ENCODE data around the gene MSI2.

DNA sequence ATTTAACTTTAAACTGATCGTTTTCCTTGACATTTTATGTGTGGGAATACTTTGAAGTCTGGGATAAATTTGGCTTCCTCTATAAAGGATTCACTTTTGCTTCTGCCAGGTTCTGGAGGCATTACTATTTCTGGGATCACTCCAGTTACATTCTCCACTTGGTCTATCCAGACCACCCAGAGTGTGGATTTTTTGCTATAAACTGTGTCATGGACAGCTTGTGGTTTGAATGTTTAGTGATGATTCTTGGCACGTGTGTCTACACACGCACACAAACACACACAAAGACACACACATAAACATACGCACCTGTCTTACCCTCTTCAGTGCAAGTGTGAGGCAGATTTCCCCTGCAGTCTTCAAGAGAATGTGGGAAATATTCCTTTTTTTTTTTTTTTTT, 27.4 kb upstream of the MSI2 start:
- TF ChIP-seq, protein P1, sequence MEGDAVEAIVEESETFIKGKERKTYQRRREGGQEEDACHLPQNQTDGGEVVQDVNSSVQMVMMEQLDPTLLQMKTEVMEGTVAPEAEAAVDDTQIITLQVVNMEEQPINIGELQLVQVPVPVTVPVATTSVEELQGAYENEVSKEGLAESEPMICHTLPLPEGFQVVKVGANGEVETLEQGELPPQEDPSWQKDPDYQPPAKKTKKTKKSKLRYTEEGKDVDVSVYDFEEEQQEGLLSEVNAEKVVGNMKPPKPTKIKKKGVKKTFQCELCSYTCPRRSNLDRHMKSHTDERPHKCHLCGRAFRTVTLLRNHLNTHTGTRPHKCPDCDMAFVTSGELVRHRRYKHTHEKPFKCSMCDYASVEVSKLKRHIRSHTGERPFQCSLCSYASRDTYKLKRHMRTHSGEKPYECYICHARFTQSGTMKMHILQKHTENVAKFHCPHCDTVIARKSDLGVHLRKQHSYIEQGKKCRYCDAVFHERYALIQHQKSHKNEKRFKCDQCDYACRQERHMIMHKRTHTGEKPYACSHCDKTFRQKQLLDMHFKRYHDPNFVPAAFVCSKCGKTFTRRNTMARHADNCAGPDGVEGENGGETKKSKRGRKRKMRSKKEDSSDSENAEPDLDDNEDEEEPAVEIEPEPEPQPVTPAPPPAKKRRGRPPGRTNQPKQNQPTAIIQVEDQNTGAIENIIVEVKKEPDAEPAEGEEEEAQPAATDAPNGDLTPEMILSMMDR (IDR thresholded peaks at IDR 0.05; ENCODE audit: insufficient read depth, low read length, poor library complexity, severe bottlenecking) = no peak
- no peak for TF ChIP-seq EZH2phosphoT487 (conservative IDR thresholded peaks at IDR 0.05; ENCODE audit: low read length)

Data from SU-DHL-6 (cell line).